Measurements from ENCODE around the gene SCUBE1. TPM values are rescaled to one million over a fixed set of nuclear protein-coding genes. Genes with fewer than 3 reads are reported as not detected.

The SCUBE1 gene
- total and polyA plus RNA-seq, 7 experiments from 2014 or later = 0.11 to 0.27 (median 0.19) TPM; not detected in 4

DNA sequence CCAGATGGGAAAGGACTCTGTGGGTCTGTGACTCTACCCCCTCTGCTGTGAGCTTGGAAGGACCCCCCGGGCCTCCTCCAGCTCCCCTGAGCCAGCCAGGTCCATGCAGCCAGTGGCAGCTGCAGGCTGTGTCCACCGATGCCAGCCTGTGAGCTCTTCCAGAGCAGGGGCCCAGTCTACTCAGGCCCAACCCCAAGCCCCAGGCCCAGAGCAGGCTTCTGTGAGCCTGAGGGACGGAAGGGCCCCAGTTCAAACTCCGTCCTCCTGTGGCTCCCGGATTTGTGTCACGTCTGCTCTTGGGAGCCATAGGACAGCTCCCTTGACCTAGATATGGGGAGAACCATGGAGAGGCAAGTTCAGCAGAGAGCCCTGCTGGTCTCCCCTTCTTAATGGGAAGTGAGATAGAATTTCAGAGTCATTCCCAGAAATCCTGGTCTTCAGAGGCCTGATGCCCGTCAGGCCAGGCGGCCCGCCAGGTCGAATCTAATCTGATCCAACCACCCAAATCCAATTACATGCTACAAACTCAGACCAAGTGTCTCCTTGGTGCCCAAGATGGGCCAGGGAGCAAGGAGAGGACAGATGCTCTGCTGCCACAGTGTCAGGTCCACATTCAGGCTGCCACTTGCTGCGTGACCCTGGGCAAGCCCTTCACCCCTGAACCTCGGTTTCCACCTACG lies 75.1 kb downstream of the SCUBE1 start:
- intact Hi-C loops (cut with micrococcal nuclease) = loop anchor here in 1 of 2 donors (10.0 kb wide), 1 partner anchor 83 kb away; the partner anchor contains the start of gene TTLL12
- ATAC-seq (no peak), DNase-seq (no peak)
- Histone ChIP-seq H3K4me3 (ENCODE audit: low read length) (no peak overlapping the region), H3K36me3 (ENCODE audit: control insufficient read depth in 2 of 3, insufficient read depth in 3 of 3, low read length in 3 of 3) (no peaks in the 10 kb centered on the region), H3K27ac (ENCODE audit: low read depth, low read length) (no peak overlapping the region), H3K27me3 (ENCODE audit: control insufficient read depth in 2 of 2, insufficient read depth in 2 of 2, low read length in 2 of 2) (no peaks in the 10 kb centered on the region), H3K9me3 (ENCODE audit: control insufficient read depth in 2 of 3, low read length in 3 of 3) (no peaks in the 10 kb centered on the region), H3K4me1 (ENCODE audit: control insufficient read depth in 2 of 2, insufficient read depth in 2 of 2, low read length in 2 of 2) (peaks cover 9 to 16% of the 10 kb centered on the region in 2 donors)
- no peak overlapping the region for H3K27ac Mint-ChIP-seq
- CTCF ChIA-PET = no interaction called here
- H3K27me3 Mint-ChIP-seq = no peaks in the 10 kb centered on the region
- peaks cover 14 to 28% (median 19%) of the 10 kb centered on the region in 7 donors for H3K4me1 Mint-ChIP-seq
- no peaks in the 10 kb centered on the region for H3K36me3 Mint-ChIP-seq
- H3K9me3 Mint-ChIP-seq = no peaks in the 10 kb centered on the region
- POLR2A ChIA-PET = no interaction called here
- no peak overlapping the region for H3K4me3 Mint-ChIP-seq

DNA sequence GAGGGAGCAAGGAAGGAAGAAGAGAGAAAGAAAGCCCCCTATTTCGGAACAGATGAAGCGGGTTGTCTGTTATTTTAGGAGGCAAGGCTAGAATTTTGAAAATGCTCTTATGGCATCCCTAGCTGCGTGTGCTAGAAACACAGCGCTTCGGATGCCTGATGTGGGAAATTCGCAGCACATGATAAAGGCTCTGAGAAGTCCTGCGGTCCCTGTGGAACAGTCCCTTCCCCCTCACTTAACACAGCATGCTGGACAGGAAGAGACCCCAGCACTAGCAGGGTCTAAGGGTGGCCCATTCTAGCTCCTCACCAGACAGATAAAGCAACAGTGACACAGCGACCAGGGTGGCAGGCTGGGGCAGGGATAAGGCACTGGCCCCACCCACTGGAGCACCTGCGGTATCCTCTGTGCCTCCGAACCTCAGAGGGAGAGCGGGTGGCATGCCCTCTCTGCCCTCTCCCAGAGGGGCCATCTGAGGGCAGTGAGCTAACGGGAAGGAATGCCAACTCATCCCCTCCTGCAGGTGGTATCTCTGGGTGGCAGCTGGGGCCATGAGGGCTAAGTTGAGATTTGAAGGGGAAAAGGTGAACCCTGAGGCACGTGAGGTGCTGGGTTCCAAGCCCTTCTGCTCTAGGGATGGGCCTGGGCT lies 75.7 kb downstream of the SCUBE1 start:
- no peaks in the 10 kb centered on the region for H3K27me3 ChIP-seq (ENCODE audit: control insufficient read depth in 2 of 2, insufficient read depth in 2 of 2, low read length in 2 of 2)
- peaks cover 14 to 23% of the 10 kb centered on the region in 2 donors for H3K4me1 ChIP-seq (ENCODE audit: control insufficient read depth in 2 of 2, insufficient read depth in 2 of 2, low read length in 2 of 2)
- Mint-ChIP-seq H3K27me3 (no peaks in the 10 kb centered on the region), H3K27ac (peak overlapping the region in 2 of 9 donors; percentile 13 to 43), H3K4me1 (peaks cover 16 to 35% (median 21%) of the 10 kb centered on the region in 7 donors), H3K36me3 (no peaks in the 10 kb centered on the region), H3K9me3 (no peaks in the 10 kb centered on the region), H3K4me3 (no peak overlapping the region)
- intact Hi-C loops (cut with micrococcal nuclease) = loop anchor here in 1 of 2 donors (10.0 kb wide), 1 partner anchor 83 kb away; the partner anchor contains the start of gene TTLL12
- H3K27ac ChIP-seq (ENCODE audit: low read depth, low read length) = no peak overlapping the region
- ATAC-seq (no peak), DNase-seq (no peak)
- H3K36me3 ChIP-seq (ENCODE audit: control insufficient read depth in 2 of 3, insufficient read depth in 3 of 3, low read length in 3 of 3) = no peaks in the 10 kb centered on the region
- H3K4me3 ChIP-seq (ENCODE audit: low read length) = no peak overlapping the region
- CTCF ChIA-PET = no interaction called here
- H3K9me3 ChIP-seq (ENCODE audit: control insufficient read depth in 2 of 3, low read length in 3 of 3) = no peaks in the 10 kb centered on the region
- POLR2A ChIA-PET = no interaction called here

- DNase-seq = no peak
- Mint-ChIP-seq H3K27ac (peak overlapping the region in 1 of 9 donors; percentile 18), H3K27me3 (no peaks in the 10 kb centered on the region), H3K4me1 (peaks cover 18 to 38% (median 21%) of the 10 kb centered on the region in 7 donors), H3K4me3 (no peak overlapping the region), H3K9me3 (no peaks in the 10 kb centered on the region), H3K36me3 (no peaks in the 10 kb centered on the region)
- Histone ChIP-seq H3K4me3 (ENCODE audit: low read length) (no peak overlapping the region), H3K4me1 (ENCODE audit: control insufficient read depth in 2 of 2, insufficient read depth in 2 of 2, low read length in 2 of 2) (peaks cover 14 to 23% of the 10 kb centered on the region in 2 donors), H3K27ac (ENCODE audit: low read depth, low read length) (no peak overlapping the region), H3K9me3 (ENCODE audit: control insufficient read depth in 2 of 3, low read length in 3 of 3) (no peaks in the 10 kb centered on the region), H3K27me3 (ENCODE audit: control insufficient read depth in 2 of 2, insufficient read depth in 2 of 2, low read length in 2 of 2) (no peaks in the 10 kb centered on the region), H3K36me3 (ENCODE audit: control insufficient read depth in 2 of 3, insufficient read depth in 3 of 3, low read length in 3 of 3) (no peaks in the 10 kb centered on the region)
- ChIA-PET POLR2A (no interaction called here), CTCF (no interaction called here)
- intact Hi-C loops (cut with micrococcal nuclease) = loop anchor here in 1 of 2 donors (10.0 kb wide), 1 partner anchor 81 kb away; the partner anchor contains the start of gene TTLL12
- no peak for ATAC-seq
Observed at GRCh38 chr22:43266076-43266475, 77.1 kb downstream of the SCUBE1 start.

DNA sequence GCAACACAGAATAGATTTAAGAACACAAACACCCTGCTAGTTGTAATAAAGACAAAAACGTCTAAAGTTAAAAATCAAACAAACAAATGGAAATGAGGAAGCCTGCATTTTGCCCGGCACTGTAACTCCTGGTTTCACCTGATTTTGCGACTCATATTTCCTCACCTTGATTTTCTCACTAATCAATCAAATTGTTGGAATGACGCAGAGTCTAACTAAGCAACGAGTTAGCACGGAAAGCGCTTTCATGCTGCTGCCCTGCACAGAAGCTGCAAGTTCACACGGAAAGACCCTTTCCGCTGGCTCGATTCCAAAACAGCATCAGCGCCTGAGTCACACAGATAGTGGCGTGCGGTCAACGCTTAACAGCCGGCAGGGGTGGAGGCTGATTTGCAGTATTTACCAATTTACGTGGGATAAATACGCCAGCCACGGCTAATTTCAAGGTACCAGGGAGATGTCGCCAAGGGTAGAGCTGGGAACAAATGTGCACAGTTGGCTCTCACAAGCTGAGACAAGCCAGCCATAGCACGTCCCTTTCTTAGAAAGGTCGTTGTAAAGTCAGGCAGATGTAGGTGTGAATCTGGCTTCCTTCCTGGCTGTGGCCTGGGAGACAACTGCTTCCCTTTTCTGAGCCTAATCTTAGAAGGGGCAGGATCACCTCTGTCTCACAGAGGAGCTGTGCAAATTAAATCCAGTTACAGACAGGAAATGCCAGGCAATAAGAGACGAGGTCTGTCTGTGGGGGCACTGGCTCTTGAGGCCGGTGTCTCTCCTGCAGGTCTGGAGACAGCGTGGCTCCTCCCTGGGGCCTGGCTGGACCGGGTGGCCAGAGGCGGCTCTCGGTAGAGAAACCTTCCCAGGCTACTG lies 79.3 kb downstream of the SCUBE1 start:
- Histone ChIP-seq H3K4me1 (ENCODE audit: control insufficient read depth in 2 of 2, insufficient read depth in 2 of 2, low read length in 2 of 2) (peaks cover 14 to 23% of the 10 kb centered on the region in 2 donors), H3K27me3 (ENCODE audit: control insufficient read depth in 2 of 2, insufficient read depth in 2 of 2, low read length in 2 of 2) (no peaks in the 10 kb centered on the region), H3K36me3 (ENCODE audit: control insufficient read depth in 2 of 3, insufficient read depth in 3 of 3, low read length in 3 of 3) (no peaks in the 10 kb centered on the region), H3K27ac (ENCODE audit: low read depth, low read length) (peak overlapping the region; percentile 0), H3K4me3 (ENCODE audit: low read length) (peak overlapping the region; percentile 49), H3K9me3 (ENCODE audit: control insufficient read depth in 2 of 3, low read length in 3 of 3) (no peaks in the 10 kb centered on the region)
- H3K4me3 Mint-ChIP-seq = peak overlapping the region; percentile 74 to 90 (median 82)
- DNase-seq = peak; percentile 11 to 74 (median 43)
- CTCF ChIA-PET = interaction anchor here (0.9 kb wide), 1 partner anchor 76 kb away, joined by 4 read pairs; no protein-coding TSS in a partner anchor
- peak; percentile 88 for ATAC-seq
- peaks cover 18 to 32% (median 21%) of the 10 kb centered on the region in 7 donors for H3K4me1 Mint-ChIP-seq
- intact Hi-C loops (cut with micrococcal nuclease) = loop anchor here (2.0 to 10.0 kb wide), 2 partner anchors 33 to 79 kb away; partner anchors contain the start of gene TTLL12 (in 1 of the 2)
- no peaks in the 10 kb centered on the region for H3K27me3 Mint-ChIP-seq
- POLR2A ChIA-PET = interaction anchor here (0.6 to 0.8 kb wide), 2 partner anchors 10 to 76 kb away, joined by 3 read pairs; no protein-coding TSS in a partner anchor
- H3K27ac Mint-ChIP-seq = peak overlapping the region; percentile 4 to 94 (median 63)
- H3K36me3 Mint-ChIP-seq = no peaks in the 10 kb centered on the region
- no peaks in the 10 kb centered on the region for H3K9me3 Mint-ChIP-seq

- Histone ChIP-seq H3K9me3 (ENCODE audit: control insufficient read depth in 2 of 3, low read length in 3 of 3) (no peaks in the 10 kb centered on the region), H3K27me3 (ENCODE audit: control insufficient read depth in 2 of 2, insufficient read depth in 2 of 2, low read length in 2 of 2) (no peaks in the 10 kb centered on the region), H3K4me1 (ENCODE audit: control insufficient read depth in 2 of 2, insufficient read depth in 2 of 2, low read length in 2 of 2) (peaks cover 14 to 23% of the 10 kb centered on the region in 2 donors), H3K27ac (ENCODE audit: low read depth, low read length) (no peak overlapping the region), H3K4me3 (ENCODE audit: low read length) (peak overlapping the region; percentile 49), H3K36me3 (ENCODE audit: control insufficient read depth in 2 of 3, insufficient read depth in 3 of 3, low read length in 3 of 3) (no peaks in the 10 kb centered on the region)
- H3K27me3 Mint-ChIP-seq = no peaks in the 10 kb centered on the region
- peak overlapping the region; percentile 4 to 94 (median 63) for H3K27ac Mint-ChIP-seq
- no peaks in the 10 kb centered on the region for H3K36me3 Mint-ChIP-seq
- DNase-seq (peak in 4 of 9 donors; percentile 6 to 34 (median 23)), ATAC-seq (peak; percentile 59)
- H3K4me1 Mint-ChIP-seq = peaks cover 18 to 32% (median 21%) of the 10 kb centered on the region in 7 donors
- H3K4me3 Mint-ChIP-seq = peak overlapping the region; percentile 74 to 90 (median 82)
- intact Hi-C loops (cut with micrococcal nuclease) = loop anchor here (2.0 to 10.0 kb wide), 2 partner anchors 32 to 78 kb away; partner anchors contain the start of gene TTLL12 (in 1 of the 2)
- H3K9me3 Mint-ChIP-seq = no peaks in the 10 kb centered on the region
- CTCF ChIA-PET = interaction anchor here (0.9 kb wide), 1 partner anchor 75 kb away, joined by 4 read pairs; no protein-coding TSS in a partner anchor
- POLR2A ChIA-PET = no interaction called here
Observed at GRCh38 chr22:43262990-43263644, 80.1 kb downstream of the SCUBE1 start.

Measured in naive thymus-derived CD4-positive, alpha-beta T cell (primary cell).